GM13977 (cell line): ENCODE data around the gene SH3GLB2.
"Not testable (repeated sequence)": the region's sequence is repeated elsewhere in the genome, so short reads cannot be mapped to it uniquely, and the experiment has no call there.

Source experiments
- DNase-seq: peaks from one replicate; pipeline ENCODE4 v3.0.0; 2012; ENCODE audit warnings: low spot score
- in situ Hi-C: fragments of 300-500 bp; cut with MboI; formaldehyde crosslinking; loops from one replicate; pipeline ENCODE4 v1.12.0; 2022; ENCODE audit warnings: low sequenced_read_pairs, low pct_unique_long_range_greater_than_20kb, mixed read lengths, inconsistent platforms; ENCODE audit not compliant: unreplicated experiment
- TF ChIP-seq, protein P1 (sequence below): IDR thresholded peaks from 2 replicates; pipeline ENCODE4 v1.5.1; 2012; ENCODE audit warnings: mild to moderate bottlenecking, control low read depth; ENCODE audit not compliant: insufficient read depth; ENCODE audit errors: extremely low read depth, missing control alignments

SH3GLB2 gene

DNA sequence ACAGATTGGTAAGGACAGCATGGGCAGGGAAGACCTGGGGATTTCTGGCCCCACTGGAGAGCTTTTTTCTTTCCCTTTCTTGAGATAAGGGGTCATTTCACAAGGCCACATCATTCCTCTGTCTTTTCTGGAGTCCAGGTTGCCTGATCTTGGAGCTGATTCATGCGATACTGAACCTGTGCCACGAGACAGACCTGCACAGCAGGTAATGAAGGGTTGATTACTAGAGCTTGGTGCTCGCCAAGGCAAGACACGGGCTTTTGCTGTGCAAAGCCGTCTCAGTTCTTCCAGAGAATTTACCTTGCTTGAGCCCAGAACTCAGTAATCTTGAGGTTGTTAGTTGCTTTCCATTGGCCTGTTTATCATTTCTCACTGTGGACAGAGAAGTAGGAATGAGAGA is 41.5 kb downstream of the SH3GLB2 start:
- in situ Hi-C loops = no loop called here
- TF ChIP-seq, protein P1, sequence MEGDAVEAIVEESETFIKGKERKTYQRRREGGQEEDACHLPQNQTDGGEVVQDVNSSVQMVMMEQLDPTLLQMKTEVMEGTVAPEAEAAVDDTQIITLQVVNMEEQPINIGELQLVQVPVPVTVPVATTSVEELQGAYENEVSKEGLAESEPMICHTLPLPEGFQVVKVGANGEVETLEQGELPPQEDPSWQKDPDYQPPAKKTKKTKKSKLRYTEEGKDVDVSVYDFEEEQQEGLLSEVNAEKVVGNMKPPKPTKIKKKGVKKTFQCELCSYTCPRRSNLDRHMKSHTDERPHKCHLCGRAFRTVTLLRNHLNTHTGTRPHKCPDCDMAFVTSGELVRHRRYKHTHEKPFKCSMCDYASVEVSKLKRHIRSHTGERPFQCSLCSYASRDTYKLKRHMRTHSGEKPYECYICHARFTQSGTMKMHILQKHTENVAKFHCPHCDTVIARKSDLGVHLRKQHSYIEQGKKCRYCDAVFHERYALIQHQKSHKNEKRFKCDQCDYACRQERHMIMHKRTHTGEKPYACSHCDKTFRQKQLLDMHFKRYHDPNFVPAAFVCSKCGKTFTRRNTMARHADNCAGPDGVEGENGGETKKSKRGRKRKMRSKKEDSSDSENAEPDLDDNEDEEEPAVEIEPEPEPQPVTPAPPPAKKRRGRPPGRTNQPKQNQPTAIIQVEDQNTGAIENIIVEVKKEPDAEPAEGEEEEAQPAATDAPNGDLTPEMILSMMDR = no peak
- DNase-seq = no peak

DNA sequence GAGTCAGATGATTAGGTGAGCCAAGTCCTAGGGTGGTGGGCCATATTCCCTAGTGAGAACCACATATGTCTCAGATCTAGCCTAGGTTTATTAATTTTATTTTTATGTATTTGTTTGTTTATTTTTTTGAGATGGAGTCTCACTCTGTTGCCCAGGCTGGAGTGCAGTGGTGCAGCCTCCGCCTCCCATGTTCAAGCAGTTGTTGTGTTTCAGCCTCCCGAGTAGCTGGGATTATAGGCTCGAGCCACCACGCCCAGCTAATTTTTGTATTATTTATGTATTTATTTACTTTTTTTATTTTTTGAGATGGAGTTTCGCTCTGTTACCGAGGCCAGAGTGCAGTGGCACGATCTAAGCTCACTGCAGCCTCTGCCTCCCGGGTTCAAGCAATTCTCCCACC is 44.6 kb downstream of the SH3GLB2 start:
- TF ChIP-seq, protein P1 = no peak
- in situ Hi-C loops = no loop called here
- no peak for DNase-seq

DNA sequence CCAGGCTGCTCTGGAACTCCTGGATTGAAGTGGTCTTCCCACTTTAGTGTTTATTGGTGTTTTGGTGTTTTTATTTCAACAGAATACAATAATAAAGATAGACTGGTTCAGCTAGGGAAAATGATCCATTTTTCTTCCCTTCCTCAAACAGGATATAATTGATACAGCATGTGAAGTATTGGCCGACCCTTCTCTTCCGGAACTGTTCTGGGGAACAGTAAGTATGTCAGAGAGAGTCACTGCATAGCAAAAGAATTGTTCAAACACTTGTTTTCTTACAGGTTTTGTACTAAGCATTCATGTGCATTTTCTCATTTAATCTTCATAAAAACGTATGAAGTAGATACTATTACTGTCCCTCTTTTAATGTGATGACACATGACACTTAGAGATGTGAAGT is 49.0 kb downstream of the SH3GLB2 start:
- no peak for DNase-seq
- in situ Hi-C loops = no loop called here
- TF ChIP-seq, protein P1 = no peak

DNA sequence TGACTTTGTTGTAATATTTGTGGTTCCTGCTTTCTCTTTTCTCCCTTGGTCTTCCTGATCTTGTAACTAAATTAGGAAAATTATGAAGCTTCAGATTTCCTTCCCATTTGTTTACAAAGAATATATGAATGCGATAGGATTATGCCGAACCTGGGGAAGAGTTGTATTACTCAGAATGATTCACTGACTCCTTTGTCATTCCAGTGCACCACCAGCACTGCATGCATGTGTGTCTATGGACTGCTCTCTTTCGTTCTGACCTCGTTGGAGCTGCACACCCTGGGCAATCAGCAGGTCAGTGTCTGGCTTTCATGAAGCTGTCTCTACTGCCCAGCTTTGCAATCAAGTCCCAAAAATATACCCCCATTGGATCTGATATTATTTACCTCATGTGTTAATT is 55.2 kb downstream of the SH3GLB2 start:
- TF ChIP-seq, protein P1 = no peak

DNA sequence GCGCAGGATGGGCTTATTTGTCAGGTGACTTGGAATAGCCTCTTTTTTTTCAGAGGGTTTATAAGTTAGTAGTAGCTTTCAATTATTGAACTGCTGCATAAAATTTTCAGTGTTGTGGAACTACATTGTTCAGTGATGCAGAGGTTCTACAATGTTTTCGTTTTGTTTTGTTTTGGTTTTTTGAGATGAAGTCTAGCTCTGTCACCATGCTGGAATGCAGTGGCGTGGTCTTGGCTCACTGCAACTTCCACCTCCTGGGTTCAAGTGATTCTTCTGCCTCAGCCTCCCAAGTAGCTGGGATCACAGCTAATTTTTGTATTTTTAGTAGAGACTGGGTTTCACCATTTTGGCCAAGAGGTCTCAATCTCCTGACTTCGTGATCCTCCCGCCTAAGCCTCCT is 58.6 kb downstream of the SH3GLB2 start:
- TF ChIP-seq, protein P1 = no peak
- DNase-seq = no peak
- in situ Hi-C loops = no loop called here

More for the DNA sequence above, 55.2 kb downstream of the SH3GLB2 start:
- in situ Hi-C loops = no loop called here
- DNase-seq = no peak

DNA sequence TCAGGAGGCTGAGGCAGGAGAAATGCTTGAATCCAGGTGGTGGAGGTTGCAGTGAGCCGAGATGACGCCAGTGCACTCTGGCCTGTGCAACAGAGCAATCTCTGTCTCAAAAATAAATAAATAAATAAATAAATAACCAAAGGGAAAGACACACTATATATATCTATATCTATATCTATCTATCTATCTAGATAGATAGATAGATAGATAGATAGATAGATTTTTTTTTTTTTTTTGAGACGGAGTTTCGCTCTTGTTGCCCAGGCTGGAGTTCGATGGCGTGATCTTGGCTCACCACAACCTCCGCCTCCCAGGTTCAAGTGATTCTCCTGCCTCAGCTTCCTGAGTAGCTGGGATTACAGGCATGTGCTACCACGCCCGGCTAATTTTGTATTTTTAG is 66.7 kb downstream of the SH3GLB2 start:
- in situ Hi-C loops, DNase-seq: not testable (repeated sequence)
